CD4-positive, alpha-beta T cell treated with Interleukin-15 for 4 hours (primary cell): Measurements from ENCODE around the gene ITPR1.
A peak's percentile ranks its signal among the peaks of the same experiment; 100 is the strongest.

ENCODE experiments used
- DNase-seq: peaks from one replicate; pipeline ENCODE4 v3.0.0-alpha.2; 2020; ENCODE audit warnings: low spot score

Gene ITPR1

DNA sequence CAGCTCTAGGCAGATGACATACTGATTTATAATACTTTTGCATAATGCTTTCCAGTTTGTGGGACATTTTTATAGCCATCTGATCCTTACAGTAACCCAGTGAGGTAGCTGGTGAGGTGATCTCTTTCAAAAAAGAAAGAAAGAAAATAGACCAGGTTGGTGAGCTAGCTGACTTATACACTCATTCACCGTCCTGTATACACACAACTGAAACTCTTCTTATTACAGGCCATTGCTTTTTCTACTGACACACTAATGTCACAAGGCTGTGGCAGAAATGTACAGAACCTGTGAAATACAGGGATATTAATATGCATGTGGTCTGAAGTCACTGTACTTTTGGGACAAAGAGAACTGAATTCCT lies 335.9 kb downstream of the ITPR1 start:
- no peak for DNase-seq

DNA sequence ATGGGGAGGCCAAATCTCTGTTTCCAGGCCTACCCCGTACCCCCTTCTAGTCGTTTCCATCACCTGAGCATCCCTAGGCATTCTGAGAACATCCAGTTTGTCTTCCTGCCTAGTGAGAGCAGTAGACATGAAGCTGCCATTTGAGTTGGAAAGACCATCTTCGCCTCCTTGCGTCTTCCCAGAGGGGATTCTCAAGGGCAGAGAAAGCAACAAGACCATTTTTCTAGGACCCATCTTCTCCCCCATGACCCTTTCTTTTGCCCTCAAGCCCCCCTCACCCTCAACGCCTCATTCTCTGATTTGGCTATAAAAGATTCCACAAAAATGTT lies 337.4 kb downstream of the ITPR1 start:
- DNase-seq: no peak

- DNase-seq: no peak
Observed at GRCh38 chr3:4831580-4831950, 338.4 kb downstream of the ITPR1 start.

GRCh38 chr3:4833471-4833870 lies 340.3 kb downstream of the ITPR1 start:
- no peak for DNase-seq

- DNase-seq: peak; percentile 80
Observed at GRCh38 chr3:4834403-4834866, 341.3 kb downstream of the ITPR1 start.

GRCh38 chr3:4835616-4836043 lies 342.5 kb downstream of the ITPR1 start:
- DNase-seq: no peak

GRCh38 chr3:4836516-4836915 lies 343.4 kb downstream of the ITPR1 start:
- no peak for DNase-seq

DNA sequence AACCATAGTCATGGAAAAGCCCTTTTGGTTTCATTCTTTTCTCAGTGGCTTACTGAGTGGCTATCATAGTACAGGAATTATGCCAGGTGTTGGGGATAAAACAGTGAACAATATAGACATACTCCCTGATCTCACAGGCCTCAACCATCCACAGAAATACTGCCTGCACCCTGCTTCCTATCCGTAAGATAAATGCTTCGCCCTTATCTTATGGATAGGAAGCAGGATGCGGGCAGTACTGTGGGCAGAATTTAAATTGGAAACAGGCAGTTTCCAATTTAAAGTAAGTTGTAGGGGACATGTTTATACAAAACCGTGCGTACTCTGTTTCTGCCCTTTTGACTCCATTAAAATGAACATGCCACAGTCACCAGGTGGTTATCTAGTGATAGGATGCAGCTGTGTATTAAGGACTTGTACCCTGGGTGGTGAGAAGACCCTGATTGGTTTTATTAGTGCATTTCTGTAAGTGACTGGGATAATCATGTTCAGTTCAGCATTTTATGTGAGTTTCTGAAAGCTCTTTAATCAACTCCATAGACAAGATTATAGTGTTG lies 344.3 kb downstream of the ITPR1 start:
- no peak for DNase-seq

- DNase-seq: no peak
Observed at GRCh38 chr3:4838621-4839022, 345.5 kb downstream of the ITPR1 start.

DNA sequence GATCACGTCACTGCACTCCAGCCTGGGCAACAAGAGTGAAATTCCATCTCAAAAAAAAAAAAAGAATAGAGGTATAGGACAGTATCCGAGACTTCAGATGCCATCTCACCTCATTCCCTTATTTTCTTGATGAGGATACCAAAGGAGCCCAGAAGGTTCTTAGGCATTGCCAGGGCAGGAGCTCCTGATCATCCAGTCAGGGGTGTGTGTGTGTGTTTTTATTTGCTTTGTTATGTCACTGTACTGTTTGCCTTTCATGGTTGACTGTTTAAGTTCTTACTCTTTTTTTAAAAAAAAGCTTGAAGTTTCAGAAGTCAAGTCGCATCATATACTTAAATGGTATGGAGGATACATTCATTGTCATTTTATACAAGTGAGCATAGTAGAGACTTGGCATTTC lies 346.1 kb downstream of the ITPR1 start:
- DNase-seq: no peak

DNA sequence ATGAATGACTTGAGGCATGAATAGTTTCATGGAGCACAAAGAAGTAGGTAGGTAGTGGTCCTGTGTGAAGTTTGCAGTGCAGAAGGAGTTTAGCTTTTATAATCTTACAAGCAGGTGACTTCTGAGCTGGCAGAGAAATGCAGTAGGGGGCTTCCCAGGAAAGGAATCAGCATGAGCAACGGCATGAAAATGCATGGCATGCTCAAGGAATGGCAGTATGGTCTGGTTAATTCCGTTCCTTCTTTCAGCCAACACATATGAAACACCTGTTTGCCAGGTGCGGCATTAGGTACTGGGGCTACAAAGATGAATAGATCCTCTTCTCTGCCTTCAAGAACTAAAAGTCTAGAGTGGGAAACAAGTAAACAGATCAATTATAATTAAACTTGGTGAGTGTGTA lies 348.1 kb downstream of the ITPR1 start:
- DNase-seq: no peak

DNA sequence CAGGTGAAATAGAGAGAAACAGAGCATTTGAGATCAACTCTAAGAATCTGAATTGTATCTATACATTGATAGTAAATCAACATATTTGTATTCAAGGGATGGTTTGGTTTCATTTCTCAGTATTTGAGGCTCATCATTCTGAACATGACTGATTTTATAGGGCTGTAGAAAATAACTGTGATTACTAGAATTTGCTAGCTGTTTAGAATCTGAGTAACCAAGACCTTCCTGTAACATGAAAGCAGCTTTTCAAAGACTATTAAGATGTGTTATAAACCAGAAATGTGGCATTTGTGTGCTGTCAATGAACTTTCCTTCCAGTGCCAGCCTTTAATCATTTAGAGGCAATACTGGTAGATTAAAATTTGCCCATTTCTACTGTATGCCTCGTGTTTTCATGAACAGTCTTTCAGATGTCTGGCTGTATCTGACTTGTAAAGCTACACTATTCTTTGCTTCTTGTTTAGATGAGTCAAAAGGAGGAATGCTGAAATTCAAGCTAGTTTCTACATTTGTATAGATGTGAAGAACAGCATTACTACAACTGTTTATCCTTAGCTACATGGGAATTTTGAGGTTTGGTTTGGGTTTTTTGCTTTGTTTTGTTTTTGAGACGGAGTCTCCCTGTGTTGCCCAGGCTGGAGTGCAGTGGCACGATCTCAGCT lies 348.8 kb downstream of the ITPR1 start:
- DNase-seq: peak; percentile 66

- DNase-seq: no peak
Observed at GRCh38 chr3:4843619-4844018, 350.5 kb downstream of the ITPR1 start.

DNA sequence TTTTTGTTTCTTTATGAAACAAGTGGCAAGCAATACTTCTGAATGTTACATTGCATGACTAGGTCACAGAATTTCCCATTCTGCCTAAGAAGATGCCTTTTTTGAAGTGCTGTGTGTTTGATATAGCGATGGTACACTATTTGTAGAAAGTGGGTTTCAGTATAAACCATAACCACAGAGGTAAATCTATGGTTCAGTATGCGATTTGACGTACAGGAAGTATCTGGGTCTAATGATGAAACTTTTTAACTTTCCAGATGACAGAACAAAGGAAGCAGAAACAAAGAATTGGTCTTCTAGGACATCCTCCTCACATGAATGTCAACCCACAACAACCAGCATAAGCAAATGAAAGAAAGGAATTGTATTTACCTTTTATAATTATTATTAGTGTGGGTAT lies 352.7 kb downstream of the ITPR1 start:
- DNase-seq: peak; percentile 61

GRCh38 chr3:4846543-4846942 lies 353.4 kb downstream of the ITPR1 start:
- DNase-seq: no peak

GRCh38 chr3:4848176-4848825 lies 355.2 kb downstream of the ITPR1 start:
- no peak for DNase-seq

DNA sequence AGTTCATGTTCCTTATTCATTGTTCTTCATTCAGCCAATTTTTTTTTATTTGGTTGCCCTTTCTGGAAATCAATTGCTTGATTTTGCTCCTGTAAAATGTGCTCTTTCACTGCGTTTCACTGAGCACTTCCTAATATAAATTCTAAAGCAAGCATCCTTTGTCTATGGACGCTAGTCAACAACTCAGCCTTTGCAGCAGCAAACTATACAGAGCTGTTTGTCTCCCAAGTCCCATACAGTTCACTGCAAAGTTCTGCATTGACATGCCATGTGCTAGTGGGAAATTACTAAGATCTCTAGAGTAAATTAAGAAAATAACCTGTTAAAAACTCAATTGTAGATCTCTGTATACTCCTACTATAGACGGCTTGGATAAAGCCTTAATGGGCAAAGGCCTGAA lies 356.0 kb downstream of the ITPR1 start:
- DNase-seq: no peak

DNA sequence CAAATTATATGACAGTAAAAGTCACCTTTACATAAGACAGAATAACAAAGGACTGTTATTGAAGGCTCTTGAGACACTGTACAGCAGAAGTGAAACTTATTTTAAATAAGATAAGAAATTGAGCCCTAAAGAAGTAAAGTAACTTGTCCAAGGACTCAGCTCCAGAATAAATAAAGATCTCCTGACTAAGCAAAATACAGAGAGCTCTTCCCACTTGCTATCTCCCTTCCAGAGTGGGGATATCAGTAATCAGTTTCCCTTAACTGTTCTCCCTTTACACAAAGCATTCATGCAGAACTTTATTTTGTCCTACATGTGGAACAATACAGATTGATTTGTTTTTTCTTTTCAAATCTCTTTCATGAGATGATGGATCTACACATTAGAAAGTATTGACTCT lies 356.6 kb downstream of the ITPR1 start:
- DNase-seq: no peak

DNA sequence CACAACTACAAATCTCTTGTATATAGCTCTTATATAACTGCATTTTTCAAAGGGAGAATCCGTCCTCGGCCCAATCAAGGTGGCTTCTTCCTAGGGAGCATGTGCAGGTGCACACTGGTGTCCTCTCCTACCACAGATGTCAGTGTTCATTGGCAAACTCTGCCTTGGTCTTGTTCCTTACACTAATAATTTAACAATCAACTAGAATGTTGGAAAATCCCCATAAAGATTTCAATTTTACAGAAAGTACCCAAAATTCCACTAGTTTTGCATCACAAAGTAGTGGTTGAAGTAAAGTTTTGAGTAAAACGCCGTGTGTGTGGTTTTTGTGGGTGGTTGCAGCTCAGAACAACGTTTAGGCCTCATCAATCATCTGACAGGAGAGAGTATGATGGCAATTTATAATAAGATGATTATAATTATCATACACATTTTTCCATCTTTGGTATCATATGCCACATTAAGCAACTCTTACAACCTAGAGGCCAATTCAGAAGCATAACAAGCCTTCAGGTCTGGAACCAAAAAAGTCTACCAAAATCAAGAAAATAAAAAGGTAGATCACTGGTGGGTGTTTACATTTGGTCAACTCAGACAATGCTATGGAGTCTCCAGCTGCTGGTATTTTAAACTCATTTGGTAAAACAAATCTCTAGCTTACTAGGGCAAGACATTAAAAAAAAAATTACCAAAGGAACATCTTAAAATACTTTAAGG lies 357.2 kb downstream of the ITPR1 start:
- DNase-seq: peak; percentile 12

- peak; percentile 68 for DNase-seq
Observed at GRCh38 chr3:4850928-4851265, 357.7 kb downstream of the ITPR1 start.

- DNase-seq: no peak
Observed at GRCh38 chr3:4852780-4853748, 359.9 kb downstream of the ITPR1 start.

DNA sequence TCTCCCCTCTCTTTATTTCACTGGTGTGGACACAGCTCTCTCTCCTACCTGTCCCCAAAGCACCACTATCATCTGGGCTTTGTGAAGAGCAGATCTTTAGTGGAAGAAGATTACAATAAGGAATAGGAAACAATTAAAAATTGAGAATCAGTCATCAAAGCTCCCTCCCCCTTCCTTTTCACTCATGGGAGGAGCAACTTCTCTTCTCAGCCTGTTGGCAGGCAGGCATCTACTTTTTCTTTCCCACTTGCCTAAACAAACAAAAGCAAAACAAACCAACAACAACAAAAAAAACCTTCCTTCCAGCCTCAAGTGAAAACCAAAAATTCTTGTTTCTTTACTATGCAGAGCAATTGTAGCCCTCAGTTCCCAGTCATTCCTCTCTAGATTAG lies 360.6 kb downstream of the ITPR1 start:
- no peak for DNase-seq
